CD4-positive, CD25-positive, alpha-beta regulatory T cell (primary cell): ENCODE measurements around the gene ITPR2. TPM values are rescaled to one million over a fixed set of nuclear protein-coding genes. Genes with fewer than 3 reads are reported as not detected.

Experiments
- ATAC-seq, 2 donors: fragments of 150-1000 bp; cut with Tn5 transposase; one replicate each; pipeline ENCODE4 v1.10.0; 2021; ENCODE audit warnings: low read depth in 2 of 2, moderate number of reproducible peaks in 2 of 2, moderate library complexity in 1 of 2
- DNase-seq, 3 donors: peaks; one replicate each; pipeline versions ENCODE4 v3.0.0 to v3.0.0-alpha.2; 2012 to 2022; ENCODE audit warnings: mixed read lengths in 1 of 3
- H3K27ac ChIP-seq: one replicate; pipeline ENCODE4 v1.7.0; 2013; ENCODE audit warnings: mild to moderate bottlenecking, low read length; ENCODE audit not compliant: insufficient read depth, poor library complexity, severe bottlenecking
- H3K27me3 ChIP-seq: one replicate; pipeline ENCODE4 v1.7.0; 2013; ENCODE audit warnings: low read length; ENCODE audit not compliant: control insufficient read depth, insufficient read depth
- H3K36me3 ChIP-seq: one replicate; pipeline ENCODE4 v1.7.0; 2013; ENCODE audit warnings: mild to moderate bottlenecking, low read length, moderate library complexity; ENCODE audit not compliant: control insufficient read depth, insufficient read depth
- H3K4me1 ChIP-seq: 2 replicates; pipeline ENCODE4 v1.7.0; 2013; ENCODE audit warnings: mild to moderate bottlenecking, low read length; ENCODE audit not compliant: insufficient read depth, control insufficient read depth, poor library complexity, severe bottlenecking
- H3K4me3 ChIP-seq: one replicate; pipeline ENCODE4 v1.7.0; 2013; ENCODE audit warnings: low read depth, mild to moderate bottlenecking, low read length, moderate library complexity
- H3K9me3 ChIP-seq, 2 experiments: 1 replicate in 1 of 2; 2 replicates in 1 of 2; pipeline ENCODE4 v1.7.0; 2013; ENCODE audit warnings: low read length in 2 of 2, mild to moderate bottlenecking in 1 of 2, moderate library complexity in 1 of 2; ENCODE audit not compliant: control insufficient read depth in 2 of 2
- H3K27ac Mint-ChIP-seq, 3 donors: one replicate each; pipeline ENCODE4 v1.8.0; 2020 to 2022; ENCODE audit warnings: mild to moderate bottlenecking in 3 of 3, mixed read lengths in 3 of 3, moderate library complexity in 2 of 3
- H3K27me3 Mint-ChIP-seq: one replicate; pipeline ENCODE4 v1.8.0; 2022; ENCODE audit warnings: mild to moderate bottlenecking, mixed read lengths
- H3K36me3 Mint-ChIP-seq: one replicate; pipeline ENCODE4 v1.8.0; 2020; ENCODE audit warnings: mixed read lengths
- H3K4me1 Mint-ChIP-seq, 4 donors: one replicate each; pipeline ENCODE4 v1.8.0; 2020 to 2022; ENCODE audit warnings: mixed read lengths in 4 of 4, mild to moderate bottlenecking in 1 of 4
- H3K4me3 Mint-ChIP-seq, 4 donors: one replicate each; pipeline ENCODE4 v1.8.0; 2020 to 2022; ENCODE audit warnings: mild to moderate bottlenecking in 4 of 4, mixed read lengths in 4 of 4, moderate library complexity in 3 of 4
- H3K9me3 Mint-ChIP-seq, 7 donors: one replicate each; pipeline ENCODE4 v1.8.0; 2020 to 2022; ENCODE audit warnings: mixed read lengths in 7 of 7, mild to moderate bottlenecking in 3 of 7, moderate library complexity in 2 of 7
- polyA plus RNA-seq, 4 donors: library from polyadenylated mRNA; unstranded; fragments of 300-500 nt; fragmentation: Illumina TruSeq; gene quantifications; one replicate each; pipeline ENCODE4 v1.2.3, GENCODE V29; 2021
- total RNA-seq: library from RNA; stranded (reverse); gene quantifications from one replicate; pipeline ENCODE4 v1.2.3, GENCODE V29; 2022

ITPR2 gene
- total and polyA plus RNA-seq, 5 donors from 2014 or later: 9.9 to 54.1 (median 11.7) TPM

DNA sequence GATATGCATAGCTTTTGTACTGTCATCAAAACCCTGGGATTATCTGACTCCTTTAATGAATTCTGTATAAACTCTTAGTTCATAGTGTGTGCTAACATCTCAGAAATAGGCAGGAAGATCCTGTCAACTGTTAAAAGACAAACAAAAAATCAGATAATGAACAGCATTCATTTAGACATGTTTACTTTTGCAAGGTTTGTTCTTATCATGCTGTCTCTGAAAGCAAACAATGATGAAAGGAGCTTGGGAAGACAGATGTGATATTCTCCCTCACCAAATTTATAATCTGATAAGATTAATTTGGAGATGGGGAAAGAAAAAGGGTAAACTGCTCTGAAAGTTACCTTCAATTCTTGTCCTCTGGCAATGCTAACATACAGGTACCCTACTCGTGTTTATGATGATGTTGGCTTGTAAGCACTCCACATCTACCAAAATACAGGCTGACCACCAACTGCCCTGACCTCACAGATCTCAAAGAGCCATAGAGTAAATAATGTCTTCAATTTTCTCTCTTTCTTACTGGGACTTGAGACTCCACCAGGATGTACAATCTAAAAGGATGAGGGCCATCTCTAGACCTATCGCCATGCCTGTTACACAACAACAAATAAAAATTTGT lies 403.8 kb downstream of the ITPR2 start:
- H3K4me3 Mint-ChIP-seq: no peak overlapping the region
- no peaks in the 10 kb centered on the region for H3K4me1 ChIP-seq
- ATAC-seq (no peak), DNase-seq (no peak)
- H3K9me3 ChIP-seq: no peaks in the 10 kb centered on the region
- H3K27ac Mint-ChIP-seq: no peak overlapping the region
- peaks cover 0 to 6% (median 2%) of the 10 kb centered on the region in 4 donors for H3K4me1 Mint-ChIP-seq
- H3K4me3 ChIP-seq: no peak overlapping the region
- H3K27me3 Mint-ChIP-seq: no peaks in the 10 kb centered on the region
- peaks cover 2% of the 10 kb centered on the region for H3K36me3 ChIP-seq
- H3K9me3 Mint-ChIP-seq: peaks cover 0 to 2% (median 0%) of the 10 kb centered on the region in 7 donors
- H3K27ac ChIP-seq: no peak overlapping the region
- no peaks in the 10 kb centered on the region for H3K27me3 ChIP-seq
- H3K36me3 Mint-ChIP-seq: peaks cover 27% of the 10 kb centered on the region

DNA sequence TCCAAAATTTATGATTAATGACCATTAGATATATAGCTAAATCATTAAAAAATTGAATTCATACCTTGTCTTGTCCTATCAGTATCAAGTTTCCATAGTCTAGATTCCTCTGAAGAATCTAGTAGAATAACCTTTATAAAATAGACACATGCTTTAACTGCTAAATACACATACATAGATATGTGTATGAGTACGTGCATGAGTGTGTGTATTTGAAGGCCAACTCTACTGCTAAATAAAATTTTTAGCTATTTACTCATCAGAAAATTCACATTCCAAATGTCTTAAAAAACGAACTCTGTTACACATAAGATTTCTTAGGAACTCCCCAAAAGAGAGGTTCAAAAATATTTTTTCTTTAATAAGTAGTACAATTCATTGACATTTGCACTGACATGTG lies 404.6 kb downstream of the ITPR2 start:
- Mint-ChIP-seq H3K27me3 (no peaks in the 10 kb centered on the region), H3K36me3 (peaks cover 27% of the 10 kb centered on the region)

DNA sequence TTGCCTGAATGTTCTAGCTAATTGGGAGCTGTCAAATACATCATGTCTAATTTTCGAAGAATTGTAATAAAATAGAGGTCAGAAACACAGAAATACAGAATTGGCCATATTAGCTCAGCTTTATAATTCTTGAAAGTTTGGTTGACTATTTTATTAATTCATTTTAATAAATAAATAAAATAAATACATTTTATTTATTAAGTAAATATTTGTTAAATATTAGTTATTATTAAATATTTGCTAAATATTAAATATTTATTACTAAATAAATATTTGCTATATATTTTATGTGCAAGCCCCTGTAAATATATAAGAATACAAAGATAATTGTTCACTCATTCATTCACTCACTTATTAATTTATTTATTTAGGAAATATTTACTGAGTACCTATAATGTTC lies 406.3 kb downstream of the ITPR2 start:
- Mint-ChIP-seq H3K9me3 (no peaks in the 10 kb centered on the region), H3K36me3 (peaks cover 31% of the 10 kb centered on the region), H3K27me3 (no peaks in the 10 kb centered on the region), H3K4me1 (peaks cover 0 to 6% (median 3%) of the 10 kb centered on the region in 4 donors), H3K4me3 (no peak overlapping the region), H3K27ac (no peak overlapping the region)
- Histone ChIP-seq H3K9me3 (no peaks in the 10 kb centered on the region), H3K27ac (no peak overlapping the region), H3K27me3 (no peaks in the 10 kb centered on the region), H3K36me3 (peaks cover 2% of the 10 kb centered on the region), H3K4me1 (no peaks in the 10 kb centered on the region), H3K4me3 (no peak overlapping the region)
- ATAC-seq (no peak), DNase-seq (no peak)

More for the DNA sequence above, 404.6 kb downstream of the ITPR2 start:
- Histone ChIP-seq H3K9me3 (no peaks in the 10 kb centered on the region), H3K27ac (no peak overlapping the region), H3K4me3 (no peak overlapping the region), H3K27me3 (no peaks in the 10 kb centered on the region), H3K36me3 (peaks cover 2% of the 10 kb centered on the region), H3K4me1 (no peaks in the 10 kb centered on the region)
- Mint-ChIP-seq H3K4me1 (peaks cover 0 to 6% (median 2%) of the 10 kb centered on the region in 4 donors), H3K4me3 (no peak overlapping the region), H3K27ac (no peak overlapping the region), H3K9me3 (peaks cover 0 to 2% (median 0%) of the 10 kb centered on the region in 7 donors)
- DNase-seq (no peak), ATAC-seq (no peak)

DNA sequence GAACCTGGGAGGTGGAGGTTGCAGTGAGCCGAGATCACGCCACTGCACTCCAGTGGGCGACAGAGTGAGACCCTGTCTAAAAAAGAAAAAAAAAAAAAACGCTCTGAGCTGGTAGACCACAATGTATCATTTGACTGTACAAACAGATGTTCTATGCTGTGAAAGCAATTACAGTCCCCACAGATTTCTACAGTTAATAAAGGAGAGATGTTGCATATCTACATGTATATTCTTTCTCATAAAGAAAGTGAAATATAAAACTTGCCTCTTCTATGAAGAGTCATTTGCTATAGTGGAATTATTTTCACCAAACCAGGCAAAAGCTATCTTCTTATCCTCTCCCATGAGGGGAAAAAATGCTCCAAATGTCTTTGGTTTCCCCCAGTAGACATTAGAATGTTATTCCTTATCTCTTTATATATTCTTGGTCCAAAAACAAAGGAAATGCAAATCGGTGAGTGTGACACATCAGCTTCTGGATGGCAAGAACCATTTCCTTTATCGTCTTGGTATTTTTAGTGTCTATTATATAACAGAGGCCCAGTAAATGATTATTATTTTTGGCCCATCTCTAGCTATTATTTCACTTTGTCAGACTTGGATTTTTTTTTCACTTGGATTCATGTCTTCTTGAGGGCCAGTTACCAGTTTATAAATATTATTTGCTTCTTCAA lies 407.3 kb downstream of the ITPR2 start:
- ATAC-seq (no peak), DNase-seq (no peak)
- Mint-ChIP-seq H3K27me3 (no peaks in the 10 kb centered on the region), H3K4me1 (peaks cover 0 to 6% (median 3%) of the 10 kb centered on the region in 4 donors), H3K9me3 (peaks cover 0 to 2% (median 0%) of the 10 kb centered on the region in 7 donors), H3K36me3 (peaks cover 38% of the 10 kb centered on the region), H3K27ac (peak overlapping the region in 1 of 3 donors; percentile 12), H3K4me3 (no peak overlapping the region)
- Histone ChIP-seq H3K9me3 (no peaks in the 10 kb centered on the region), H3K36me3 (no peaks in the 10 kb centered on the region), H3K4me1 (no peaks in the 10 kb centered on the region), H3K27ac (no peak overlapping the region), H3K27me3 (no peaks in the 10 kb centered on the region), H3K4me3 (no peak overlapping the region)

DNA sequence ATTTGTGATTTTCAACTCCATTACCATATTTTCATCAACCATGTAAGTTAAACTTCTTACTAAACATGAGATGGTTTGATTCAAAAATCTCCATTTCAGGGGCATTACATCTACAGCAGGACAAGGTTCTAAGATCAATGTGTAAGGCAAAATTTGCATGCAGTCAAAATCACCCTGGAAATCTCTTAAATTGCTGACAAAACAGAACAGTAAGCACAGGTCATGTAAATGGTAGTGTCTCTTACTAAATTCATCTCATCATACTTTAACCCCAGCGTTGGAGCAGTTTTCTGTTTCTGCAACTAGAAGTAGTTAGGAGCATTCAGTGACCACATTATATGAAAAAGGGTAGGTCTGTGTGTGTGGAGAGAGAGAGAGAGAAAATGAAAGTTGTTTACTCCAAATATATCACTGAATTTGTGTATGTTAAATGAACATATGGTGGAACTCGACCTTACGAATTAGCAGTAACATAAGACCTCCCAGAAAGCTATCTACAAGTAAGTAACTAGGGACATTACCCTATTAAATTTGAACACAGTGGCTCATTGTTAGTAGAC lies 410.1 kb downstream of the ITPR2 start:
- Mint-ChIP-seq H3K4me3 (no peak overlapping the region), H3K4me1 (peaks cover 0 to 6% (median 3%) of the 10 kb centered on the region in 4 donors), H3K9me3 (peaks cover 0 to 2% (median 0%) of the 10 kb centered on the region in 7 donors), H3K27ac (peak overlapping the region in 1 of 3 donors; percentile 28), H3K27me3 (no peaks in the 10 kb centered on the region), H3K36me3 (peaks cover 39% of the 10 kb centered on the region)
- Histone ChIP-seq H3K27me3 (no peaks in the 10 kb centered on the region), H3K36me3 (peaks cover 12% of the 10 kb centered on the region), H3K9me3 (no peaks in the 10 kb centered on the region), H3K27ac (no peak overlapping the region), H3K4me3 (no peak overlapping the region), H3K4me1 (no peaks in the 10 kb centered on the region)
- DNase-seq (no peak), ATAC-seq (no peak)

DNA sequence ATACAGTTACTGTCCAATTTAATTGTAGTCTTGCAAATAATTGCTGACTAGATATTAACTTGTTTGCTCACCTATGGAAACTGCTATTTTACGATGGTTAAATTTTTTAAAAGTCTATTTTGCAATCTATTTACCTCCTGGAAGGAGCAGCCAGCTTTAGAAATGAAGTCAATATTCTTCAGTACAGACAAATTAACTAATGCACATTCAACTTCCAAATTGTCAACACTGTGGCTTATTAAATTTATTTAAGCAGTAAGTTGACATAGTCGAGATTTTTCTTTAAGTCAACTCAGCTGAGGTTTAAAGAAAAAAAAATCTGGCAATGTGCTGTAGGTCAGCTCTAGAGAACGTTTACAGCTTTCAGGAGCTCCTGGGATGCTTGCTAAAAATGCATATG lies 416.4 kb downstream of the ITPR2 start:
- ATAC-seq (no peak), DNase-seq (no peak)
- no peak overlapping the region for H3K27ac ChIP-seq
- no peak overlapping the region for H3K4me3 ChIP-seq
- H3K9me3 ChIP-seq: no peaks in the 10 kb centered on the region
- H3K36me3 ChIP-seq: peaks cover 20% of the 10 kb centered on the region
- no peak overlapping the region for H3K27ac Mint-ChIP-seq
- peaks cover 0 to 4% (median 1%) of the 10 kb centered on the region in 7 donors for H3K9me3 Mint-ChIP-seq
- H3K4me1 Mint-ChIP-seq: peaks cover 0 to 4% (median 0%) of the 10 kb centered on the region in 4 donors
- H3K4me3 Mint-ChIP-seq: no peak overlapping the region
- H3K36me3 Mint-ChIP-seq: peaks cover 58% of the 10 kb centered on the region
- no peaks in the 10 kb centered on the region for H3K27me3 Mint-ChIP-seq
- H3K27me3 ChIP-seq: no peaks in the 10 kb centered on the region
- no peaks in the 10 kb centered on the region for H3K4me1 ChIP-seq

DNA sequence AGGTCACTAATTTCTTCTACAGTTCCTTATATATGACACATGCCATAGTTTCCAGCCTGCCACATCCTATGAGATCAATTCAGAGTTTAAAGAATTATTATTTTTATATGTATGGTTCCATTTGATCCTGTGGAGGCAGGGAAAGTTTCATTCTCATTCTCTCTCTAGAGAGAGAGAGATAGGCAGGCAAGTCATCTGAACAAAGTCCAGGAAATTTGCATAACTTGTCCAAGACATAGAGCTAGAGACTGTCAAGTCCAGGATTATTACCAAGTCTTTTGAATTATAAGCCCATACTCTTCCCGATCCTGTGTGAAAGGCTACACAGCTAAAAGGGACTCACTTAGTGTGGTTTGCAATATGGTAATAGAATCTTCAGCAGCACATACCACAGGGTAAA lies 422.3 kb downstream of the ITPR2 start:
- DNase-seq (no peak), ATAC-seq (no peak)
- Mint-ChIP-seq H3K9me3 (peaks cover 0 to 3% (median 0%) of the 10 kb centered on the region in 7 donors), H3K36me3 (peaks cover 49% of the 10 kb centered on the region), H3K27me3 (no peaks in the 10 kb centered on the region), H3K4me1 (peaks cover 0 to 4% (median under 1%) of the 10 kb centered on the region in 4 donors), H3K27ac (no peak overlapping the region), H3K4me3 (no peak overlapping the region)
- H3K4me1 ChIP-seq: no peaks in the 10 kb centered on the region
- no peak overlapping the region for H3K27ac ChIP-seq
- H3K4me3 ChIP-seq: no peak overlapping the region
- H3K36me3 ChIP-seq: peaks cover 14% of the 10 kb centered on the region
- H3K9me3 ChIP-seq: no peaks in the 10 kb centered on the region
- no peaks in the 10 kb centered on the region for H3K27me3 ChIP-seq
